Activated naive CD4-positive, alpha-beta T cell treated with anti-CD3 and anti-CD28 coated beads for 36 hours (primary cell): Measurements from ENCODE around the gene PCDHA8. TPM values are rescaled to one million over a fixed set of nuclear protein-coding genes. Genes with fewer than 3 reads are reported as not detected.
"Not testable (repeated sequence)": the region's sequence is repeated elsewhere in the genome, so short reads cannot be mapped to it uniquely, and the experiment has no call there.

Experiments used
- CTCF ChIA-PET: fragments of 350-600 bp; sonication (Branson Sonifier 250); formaldehyde crosslinking; loops from one replicate; lab custom pipeline; 2021; ENCODE audit warnings: antibody characterized with exemption; lab: Charles Lee
- DNase-seq: peaks from one replicate; pipeline ENCODE4 v3.0.0-alpha.2; 2020
- H3K27ac Mint-ChIP-seq: one replicate; pipeline ENCODE4 v1.8.0; 2021; ENCODE audit warnings: mild to moderate bottlenecking, mixed read lengths
- H3K27me3 Mint-ChIP-seq: one replicate; pipeline ENCODE4 v1.8.0; 2021; ENCODE audit warnings: low read depth, mixed read lengths
- H3K36me3 Mint-ChIP-seq: one replicate; pipeline ENCODE4 v1.8.0; 2021; ENCODE audit warnings: low read depth, mixed read lengths
- H3K4me1 Mint-ChIP-seq: one replicate; pipeline ENCODE4 v1.8.0; 2021; ENCODE audit warnings: low read depth, mixed read lengths
- H3K4me3 Mint-ChIP-seq: one replicate; pipeline ENCODE4 v1.8.0; 2021; ENCODE audit warnings: mild to moderate bottlenecking, moderate library complexity, mixed read lengths
- H3K9me3 Mint-ChIP-seq: one replicate; pipeline ENCODE4 v1.8.0; 2021; ENCODE audit warnings: mixed read lengths
- intact Hi-C: fragments of 100-400 bp; cut with micrococcal nuclease; formaldehyde crosslinking; loops from one replicate; pipeline ENCODE4 v1.15.1; 2023
- total RNA-seq, 2 experiments: library from RNA; stranded (reverse); gene quantifications; one replicate each; pipeline ENCODE4 v1.2.3, GENCODE V29; 2021

The PCDHA8 gene
- not detected for total RNA-seq

DNA sequence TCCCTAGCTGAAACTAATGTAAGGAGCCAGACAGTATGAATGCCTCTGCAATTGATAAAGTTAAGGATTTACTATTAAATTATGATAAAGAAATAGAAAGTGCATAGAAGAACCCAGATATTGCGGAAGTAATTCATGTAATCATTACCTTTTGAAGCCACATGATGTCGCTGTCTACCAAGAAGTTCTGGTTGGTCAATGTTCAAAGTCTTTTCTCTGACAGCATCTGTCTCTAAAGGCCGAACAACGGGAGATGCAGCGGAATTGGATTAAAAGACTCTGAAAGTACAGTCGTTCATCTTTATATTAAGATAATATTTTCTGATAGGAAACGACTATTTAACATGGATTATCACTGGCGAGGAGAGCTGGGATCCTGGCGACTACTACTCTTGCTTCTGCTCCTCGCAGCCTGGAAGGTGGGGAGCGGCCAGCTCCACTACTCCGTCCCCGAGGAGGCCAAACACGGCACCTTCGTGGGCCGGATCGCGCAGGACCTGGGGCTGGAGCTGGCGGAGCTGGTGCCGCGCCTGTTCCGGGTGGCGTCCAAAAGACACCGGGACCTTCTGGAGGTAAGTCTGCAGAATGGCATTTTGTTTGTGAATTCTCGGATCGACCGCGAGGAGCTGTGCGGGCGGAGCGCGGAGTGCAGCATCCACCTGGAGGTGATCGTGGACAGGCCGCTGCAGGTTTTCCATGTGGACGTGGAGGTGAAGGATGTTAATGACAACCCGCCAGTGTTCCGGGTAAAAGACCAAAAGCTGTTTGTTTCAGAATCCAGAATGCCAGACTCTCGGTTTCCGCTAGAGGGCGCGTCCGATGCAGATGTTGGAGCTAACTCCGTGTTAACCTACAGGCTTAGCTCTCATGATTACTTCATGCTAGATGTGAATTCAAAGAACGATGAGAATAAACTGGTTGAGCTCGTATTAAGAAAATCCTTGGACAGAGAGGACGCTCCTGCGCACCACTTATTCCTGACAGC lies at the start of gene PCDHA8:
TSS of gene PCDHA8 (plus strand) at position 210 of the 985 bp plus-strand sequence. CDS start at position 345, 135 bp downstream.
- peaks cover 25% of the 10 kb centered on the region for H3K27me3 Mint-ChIP-seq
- intact Hi-C loops, result no loop called here
- no peak within 1 kb of the TSS for H3K4me3 Mint-ChIP-seq
- peaks cover 17% of the 10 kb centered on the region for H3K9me3 Mint-ChIP-seq
- H3K36me3 Mint-ChIP-seq, result peaks cover 2% of the 10 kb centered on the region
- H3K4me1 Mint-ChIP-seq, result no peaks in the 10 kb centered on the region
- H3K27ac Mint-ChIP-seq, result no peak within 1 kb of the TSS
- DNase-seq, result no peak
- CTCF ChIA-PET, result interaction anchor here (0.6 to 1.0 kb wide), 3 partner anchors 48 to 1064 kb away, joined by 3 to 4 read pairs (median 3); no protein-coding TSS in a partner anchor

- Mint-ChIP-seq H3K36me3 (peaks cover 12% of the 10 kb centered on the region), H3K27me3 (peaks cover 33% of the 10 kb centered on the region)
- CTCF ChIA-PET, result no interaction called here
Measured at GRCh38 chr5:140794595-140795258, 46.3 kb upstream of the PCDHA8 start, which contains the start of gene PCDHA2. PCDHA2 (plus strand) TSS chr5:140794852.

GRCh38 chr5:140795259-140795641 lies 45.7 kb upstream of the PCDHA8 start:
- CTCF ChIA-PET, result no interaction called here
- peaks cover 20% of the 10 kb centered on the region for H3K9me3 Mint-ChIP-seq
- no peak overlapping the region for H3K27ac Mint-ChIP-seq
- peaks cover 13% of the 10 kb centered on the region for H3K36me3 Mint-ChIP-seq
- no peaks in the 10 kb centered on the region for H3K4me1 Mint-ChIP-seq
- no peak overlapping the region for H3K4me3 Mint-ChIP-seq
- H3K27me3 Mint-ChIP-seq, result peaks cover 35% of the 10 kb centered on the region
- intact Hi-C loops, result no loop called here
- DNase-seq, result no peak

More at GRCh38 chr5:140794595-140795258, 46.3 kb upstream of the PCDHA8 start, which contains the start of gene PCDHA2:
- intact Hi-C loops, result no loop called here
- Mint-ChIP-seq H3K27ac (no peak within 1 kb of the TSS), H3K4me1 (no peaks in the 10 kb centered on the region), H3K9me3 (peaks cover 19% of the 10 kb centered on the region), H3K4me3 (no peak within 1 kb of the TSS)
- DNase-seq, result no peak

DNA sequence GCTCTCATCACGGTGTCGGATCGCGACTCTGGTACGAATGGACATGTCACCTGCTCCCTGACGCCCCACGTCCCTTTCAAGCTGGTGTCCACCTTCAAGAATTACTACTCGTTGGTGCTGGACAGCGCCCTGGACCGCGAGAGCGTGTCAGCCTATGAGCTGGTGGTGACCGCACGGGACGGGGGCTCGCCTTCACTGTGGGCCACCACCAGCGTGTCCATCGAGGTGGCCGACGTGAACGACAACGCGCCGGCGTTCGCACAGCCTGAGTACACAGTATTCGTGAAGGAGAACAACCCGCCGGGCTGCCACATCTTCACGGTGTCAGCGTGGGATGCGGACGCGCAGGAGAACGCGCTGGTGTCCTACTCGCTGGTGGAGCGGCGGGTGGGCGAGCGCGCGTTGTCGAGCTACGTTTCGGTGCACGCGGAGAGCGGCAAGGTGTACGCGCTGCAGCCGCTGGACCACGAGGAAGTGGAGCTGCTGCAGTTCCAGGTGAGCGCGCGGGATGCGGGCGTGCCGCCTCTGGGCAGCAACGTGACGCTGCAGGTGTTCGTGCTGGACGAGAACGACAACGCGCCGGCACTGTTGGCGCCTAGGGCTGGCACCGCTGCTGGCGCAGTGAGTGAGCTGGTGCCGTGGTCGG lies 44.8 kb upstream of the PCDHA8 start:
- H3K4me3 Mint-ChIP-seq, H3K27ac Mint-ChIP-seq, intact Hi-C loops, CTCF ChIA-PET, H3K4me1 Mint-ChIP-seq, DNase-seq: not testable (repeated sequence)
- peaks cover 24% of the 10 kb centered on the region for H3K9me3 Mint-ChIP-seq
- H3K36me3 Mint-ChIP-seq, result peaks cover 15% of the 10 kb centered on the region
- peaks cover 40% of the 10 kb centered on the region for H3K27me3 Mint-ChIP-seq

GRCh38 chr5:140796718-140797095 lies 44.3 kb upstream of the PCDHA8 start:
- Mint-ChIP-seq H3K36me3 (peaks cover 16% of the 10 kb centered on the region), H3K4me1 (no peaks in the 10 kb centered on the region), H3K27me3 (peaks cover 44% of the 10 kb centered on the region), H3K9me3 (peaks cover 27% of the 10 kb centered on the region), H3K27ac (no peak overlapping the region), H3K4me3 (no peak overlapping the region)
- no peak for DNase-seq
- intact Hi-C loops, result no loop called here
- CTCF ChIA-PET, result no interaction called here

DNA sequence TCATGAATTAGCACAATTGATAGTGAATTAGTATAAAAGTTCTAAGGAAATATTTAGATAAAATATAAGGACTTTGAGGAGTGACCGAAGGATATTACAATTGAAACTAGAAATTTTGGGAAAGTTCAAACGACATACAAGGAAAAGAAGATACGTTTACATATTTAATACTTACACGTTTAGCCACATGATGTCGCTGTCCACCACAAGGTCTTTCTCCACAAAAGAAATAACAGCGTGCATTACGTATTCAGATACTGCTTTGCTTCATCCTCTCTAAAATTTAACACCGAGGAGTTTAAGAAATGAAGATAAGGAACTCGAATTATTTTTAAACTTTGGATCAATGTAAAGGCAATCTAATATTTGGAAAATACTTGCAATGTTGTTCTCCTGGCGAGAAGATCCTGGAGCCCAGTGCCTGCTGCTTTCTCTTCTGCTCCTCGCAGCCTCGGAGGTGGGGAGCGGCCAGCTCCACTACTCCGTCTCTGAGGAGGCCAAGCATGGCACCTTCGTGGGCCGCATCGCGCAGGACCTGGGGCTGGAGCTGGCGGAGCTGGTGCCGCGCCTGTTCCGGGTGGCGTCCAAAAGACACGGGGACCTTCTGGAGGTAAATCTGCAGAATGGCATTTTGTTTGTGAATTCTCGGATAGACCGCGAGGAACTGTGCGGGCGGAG lies 40.0 kb upstream of the PCDHA8 start, which contains the start of gene PCDHA3:
TSS of gene PCDHA3 (plus strand) at position 242 of the 678 bp plus-strand sequence.
- H3K4me1 Mint-ChIP-seq, result no peaks in the 10 kb centered on the region
- CTCF ChIA-PET, result no interaction called here
- peaks cover 28% of the 10 kb centered on the region for H3K9me3 Mint-ChIP-seq
- peaks cover 38% of the 10 kb centered on the region for H3K27me3 Mint-ChIP-seq
- DNase-seq, result no peak
- intact Hi-C loops, result no loop called here
- no peak within 1 kb of the TSS for H3K4me3 Mint-ChIP-seq
- no peak within 1 kb of the TSS for H3K27ac Mint-ChIP-seq
- peaks cover 10% of the 10 kb centered on the region for H3K36me3 Mint-ChIP-seq

DNA sequence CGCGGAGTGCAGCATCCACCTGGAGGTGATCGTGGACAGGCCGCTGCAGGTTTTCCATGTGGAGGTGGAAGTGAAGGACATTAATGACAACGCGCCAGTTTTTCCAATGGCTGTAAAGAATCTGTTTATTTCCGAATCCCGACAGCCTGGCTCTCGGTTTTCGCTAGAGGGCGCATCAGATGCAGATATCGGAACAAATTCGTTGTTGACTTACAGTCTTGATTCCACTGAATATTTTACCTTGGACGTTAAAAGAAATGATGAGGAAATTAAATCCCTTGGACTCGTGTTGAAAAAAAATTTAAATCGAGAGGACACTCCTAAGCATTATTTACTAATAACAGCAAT lies 39.5 kb upstream of the PCDHA8 start:
- intact Hi-C loops, result no loop called here
- peaks cover 28% of the 10 kb centered on the region for H3K9me3 Mint-ChIP-seq
- no peak for DNase-seq
- peaks cover 10% of the 10 kb centered on the region for H3K36me3 Mint-ChIP-seq
- H3K27ac Mint-ChIP-seq, result no peak overlapping the region
- H3K4me3 Mint-ChIP-seq, result no peak overlapping the region
- CTCF ChIA-PET, result no interaction called here
- peaks cover 41% of the 10 kb centered on the region for H3K27me3 Mint-ChIP-seq
- H3K4me1 Mint-ChIP-seq, result no peaks in the 10 kb centered on the region

GRCh38 chr5:140802381-140802780 lies 38.6 kb upstream of the PCDHA8 start:
- H3K4me3 Mint-ChIP-seq, H3K27ac Mint-ChIP-seq, H3K4me1 Mint-ChIP-seq, intact Hi-C loops, DNase-seq: not testable (repeated sequence)
- peaks cover 27% of the 10 kb centered on the region for H3K9me3 Mint-ChIP-seq
- CTCF ChIA-PET, result interaction anchor here (0.7 kb wide), 1 partner anchor 10 kb away, joined by 3 read pairs; no protein-coding TSS in a partner anchor
- peaks cover 11% of the 10 kb centered on the region for H3K36me3 Mint-ChIP-seq
- peaks cover 46% of the 10 kb centered on the region for H3K27me3 Mint-ChIP-seq

DNA sequence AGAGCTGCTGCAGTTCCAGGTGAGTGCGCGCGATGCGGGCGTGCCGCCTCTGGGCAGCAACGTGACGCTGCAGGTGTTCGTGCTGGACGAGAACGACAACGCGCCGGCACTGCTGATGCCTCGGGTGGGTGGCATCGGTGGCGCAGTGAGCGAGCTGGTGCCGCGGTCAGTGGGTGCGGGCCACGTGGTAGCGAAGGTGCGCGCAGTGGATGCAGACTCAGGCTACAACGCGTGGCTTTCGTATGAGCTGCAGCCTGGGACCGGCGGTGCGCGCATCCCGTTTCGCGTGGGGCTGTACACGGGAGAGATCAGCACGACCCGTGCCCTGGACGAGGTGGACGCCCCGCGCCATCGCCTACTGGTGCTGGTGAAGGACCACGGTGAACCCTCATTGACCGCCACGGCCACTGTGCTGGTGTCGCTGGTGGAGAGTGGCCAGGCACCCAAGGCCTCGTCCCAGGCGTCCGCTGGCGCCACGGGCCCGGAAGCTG lies 38.2 kb upstream of the PCDHA8 start:
- DNase-seq, result no peak
- H3K27me3 Mint-ChIP-seq, result peaks cover 48% of the 10 kb centered on the region
- H3K4me1 Mint-ChIP-seq, result no peaks in the 10 kb centered on the region
- peaks cover 30% of the 10 kb centered on the region for H3K9me3 Mint-ChIP-seq
- CTCF ChIA-PET, result interaction anchor here (0.7 kb wide), 1 partner anchor 10 kb away, joined by 3 read pairs; no protein-coding TSS in a partner anchor
- H3K36me3 Mint-ChIP-seq, result peaks cover 11% of the 10 kb centered on the region
- no peak overlapping the region for H3K4me3 Mint-ChIP-seq
- intact Hi-C loops, result no loop called here
- H3K27ac Mint-ChIP-seq, result no peak overlapping the region

GRCh38 chr5:140806834-140807775 lies 33.9 kb upstream of the PCDHA8 start, which contains the start of gene PCDHA4:
PCDHA4 (plus strand) TSS chr5:140807068.
- DNase-seq, result peak; percentile 31
- peaks cover 32% of the 10 kb centered on the region for H3K9me3 Mint-ChIP-seq
- H3K36me3 Mint-ChIP-seq, result peaks cover 6% of the 10 kb centered on the region
- no peak within 1 kb of the TSS for H3K27ac Mint-ChIP-seq
- H3K4me3 Mint-ChIP-seq, result no peak within 1 kb of the TSS
- no peaks in the 10 kb centered on the region for H3K4me1 Mint-ChIP-seq
- CTCF ChIA-PET, result interaction anchor here (0.6 to 1.3 kb wide), 4 partner anchors 8 to 14 kb away, joined by 3 to 4 read pairs (median 4); no protein-coding TSS in a partner anchor
- peaks cover 36% of the 10 kb centered on the region for H3K27me3 Mint-ChIP-seq
- intact Hi-C loops, result no loop called here
